Heart left ventricle (tissue), 16 donors: ENCODE results near the gene SOX6. TPM values are rescaled to one million over a fixed set of nuclear protein-coding genes. Genes with fewer than 3 reads are reported as not detected.
A peak's percentile ranks its signal among the peaks of the same experiment; 100 is the strongest.

Experiments
- ATAC-seq, 4 donors: fragments of 200-7000 bp; cut with Tn5 transposase; one replicate each; pipeline ENCODE4 v1.9.1; 2020 to 2022; ENCODE audit warnings: moderate library complexity in 4 of 4, mild to moderate bottlenecking in 3 of 4, moderate number of reproducible peaks in 1 of 4
- DNase-seq, 5 donors: peaks; one replicate each; pipeline ENCODE4 v3.0.0-alpha.2; 2020
- H3K27ac ChIP-seq, 12 donors: fragments of 200-600 bp; sonication (generic) in 4 of 12; one replicate each; pipeline versions ENCODE4 v1.5.0 to v1.8.0; 2016 to 2022; ENCODE audit warnings: mild to moderate bottlenecking in 2 of 12
- H3K27me3 ChIP-seq, 9 donors: fragments of 200-600 bp; sonication (generic) in 2 of 9; one replicate each; pipeline versions ENCODE4 v1.5.1 to v1.8.0; 2016 to 2022; ENCODE audit warnings: mild to moderate bottlenecking in 3 of 9
- H3K36me3 ChIP-seq, 9 donors: fragments of 200-600 bp; sonication (generic) in 2 of 9; one replicate each; pipeline versions ENCODE4 v1.5.0 to v1.8.0; 2018 to 2022; ENCODE audit warnings: mild to moderate bottlenecking in 2 of 9
- H3K4me1 ChIP-seq, 12 donors: fragments of 200-600 bp; sonication (generic) in 4 of 12; one replicate each; pipeline versions ENCODE4 v1.5.0 to v1.8.0; 2016 to 2022; ENCODE audit warnings: mild to moderate bottlenecking in 3 of 12
- H3K4me3 ChIP-seq, 12 donors: fragments of 200-600 bp; sonication (generic) in 4 of 12; one replicate each; pipeline versions ENCODE4 v1.5.0 to v1.8.0; 2017 to 2022; ENCODE audit warnings: mild to moderate bottlenecking in 9 of 12, moderate library complexity in 4 of 12
- H3K9me3 ChIP-seq, 12 donors: fragments of 200-600 bp; sonication (generic) in 4 of 12; one replicate each; pipeline versions ENCODE4 v1.5.0 to v1.8.0; 2016 to 2022; ENCODE audit warnings: mild to moderate bottlenecking in 1 of 12
- CTCF ChIP-seq, 12 donors: fragments of 200-600 bp; sonication (generic) in 4 of 12; IDR thresholded peaks; one replicate each; pipeline versions ENCODE4 v1.5.0 to v1.8.0; 2018 to 2022; ENCODE audit warnings: antibody characterized with exemption in 12 of 12, mild to moderate bottlenecking in 5 of 12
- POLR2A ChIP-seq, 2 donors: fragments of 450-650 bp; IDR thresholded peaks; one replicate each; pipeline ENCODE4 v1.6.1; 2017; ENCODE audit warnings: antibody characterized with exemption in 2 of 2, mild to moderate bottlenecking in 2 of 2, moderate library complexity in 2 of 2
- WGBS, 4 donors: extraction: QIAGEN DNeasy Blood & Tissue Kit in 2 of 4; methylation state at CpG; one replicate each; pipeline versions ENCODE4 v1.1.5 to v1.1.7; 2013 to 2018; 5-methylcytosine and 5-hydroxymethylcytosine counted together
- intact Hi-C, 10 donors: fragments of 100-400 bp; cut with DNase I; formaldehyde crosslinking; loops; one replicate each; pipeline versions ENCODE4 v1.11.1 to v1.14.2; 2022
- polyA plus RNA-seq, 2 donors: library from polyadenylated mRNA; stranded (reverse); fragments of 200-250 nt; gene quantifications; one replicate each; pipeline ENCODE4 v1.2.3, GENCODE V29; 2013
- total RNA-seq, 9 donors: library from RNA; depleted of rRNA in 2 of 9; stranded (reverse); fragments of >200 nt in 2 of 9; fragmentation: NEBNext Ultra II Directional in 3 of 9; extraction: Animal tissue kit (Norgen Biotek cat#: 25700) in 3 of 9; gene quantifications; one replicate each; pipeline versions ENCODE4 v1.1.0 to v1.2.4, GENCODE V29; 2016 to 2023
- donor health status: ischemic (EF 13 %, LVEDD 7.1; RV severe dilation, severe dysfunction).
- donor health status: healthy with polysubstance abuse.
- donor health status: DM: no; HTN: yes; CAD: no.
- donor health status: DM: no; HTN: no; CAD: no.
- donor health status: ischemic (EF 25% LVEDD 6.9; RV normal size, moderate dysfunction).
- donor health status: ischemic (EF 25% LVEDD 5.7; RV mildly dilated, moderate dysfunction).
- donor health status: healthy.
- donor health status: DM: yes; HTN: yes; CAD: no.
- donor health status: ischemic (EF 35%, LVEDD 5.7; RV mildly dilated, moderate dysfunction).
- donor health status: nonischemic (EF 11% LVEDD 7.7; RV severe dilation, severe dysfunction).
- donor health status: DM: yes; HTN: yes; CAD: no.
- donor health status: PGD.
- donor health status: ischemic (EF 29% LVEDD 5.4; RV normal size, mild dysfunction).
- donor health status: nonischemic (EF 23%, LVEDD 6.1; RV moderate dilation, normal function).

SOX6 gene
- total and polyA plus RNA-seq, 11 donors: 1.5 to 39.6 (median 15.6) TPM

GRCh38 chr11:15932417-15932816, 423.9 kb downstream of the SOX6 start:
- Histone ChIP-seq H3K4me3 (no peak overlapping the region), H3K9me3 (peaks cover 0 to 10% (median 0%) of the 10 kb centered on the region in 12 donors), H3K27me3 (no peaks in the 10 kb centered on the region), H3K4me1 (no peaks in the 10 kb centered on the region), H3K36me3 (no peaks in the 10 kb centered on the region), H3K27ac (no peak overlapping the region)
- intact Hi-C loops: no loop called here
- no peak for ATAC-seq
- TF ChIP-seq CTCF (IDR thresholded peaks at IDR 0.05) (no peak), POLR2A (IDR thresholded peaks at IDR 0.05) (no peak)
- 93 to 97% (median 95%) methylated on average over 3 of the region's 3 CpGs for WGBS, 4 donors
- no peak for DNase-seq

GRCh38 chr11:15931497-15931896, 424.8 kb downstream of the SOX6 start:
- Histone ChIP-seq H3K27ac (no peak overlapping the region), H3K4me1 (no peaks in the 10 kb centered on the region), H3K4me3 (no peak overlapping the region), H3K9me3 (peaks cover 0 to 10% (median 0%) of the 10 kb centered on the region in 12 donors), H3K27me3 (no peaks in the 10 kb centered on the region), H3K36me3 (no peaks in the 10 kb centered on the region)
- intact Hi-C loops: no loop called here
- TF ChIP-seq POLR2A (IDR thresholded peaks at IDR 0.05): no peak
- no peak for TF ChIP-seq CTCF (IDR thresholded peaks at IDR 0.05)
- ATAC-seq (no peak), DNase-seq (no peak)
- 95 to 98% (median 96%) methylated on average over 2 of the region's 2 CpGs for WGBS, 4 donors

DNA sequence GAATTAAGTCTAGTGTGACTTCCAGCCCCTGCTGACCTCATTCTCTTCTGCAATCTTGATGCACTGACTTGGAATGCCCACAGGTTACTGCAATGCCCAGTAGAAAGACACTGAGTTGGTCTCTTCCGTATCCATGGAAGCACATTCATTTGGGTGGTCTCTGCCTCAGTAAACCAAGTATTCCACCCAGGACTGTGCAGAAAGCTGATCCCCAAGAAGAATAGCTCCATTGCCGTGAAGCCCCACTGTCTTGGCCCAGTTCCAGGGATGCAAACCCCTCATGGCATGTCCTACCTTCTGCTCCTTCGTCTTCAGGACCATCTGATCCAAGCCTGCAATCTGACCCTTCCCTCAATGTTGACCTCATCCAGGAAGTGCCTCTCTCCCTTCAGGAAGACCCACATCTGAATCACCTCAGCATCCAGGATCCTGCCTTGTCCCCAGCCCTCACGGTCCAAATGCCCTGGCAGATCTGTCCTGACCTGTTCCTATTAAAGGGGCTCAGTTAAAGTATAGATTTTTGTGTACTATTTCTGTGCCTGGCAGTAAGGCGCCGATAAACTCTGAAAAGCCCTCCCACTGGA, 425.8 kb downstream of the SOX6 start:
- intact Hi-C loops: no loop called here
- Histone ChIP-seq H3K4me3 (no peak overlapping the region), H3K36me3 (no peaks in the 10 kb centered on the region), H3K27me3 (no peaks in the 10 kb centered on the region), H3K4me1 (no peaks in the 10 kb centered on the region), H3K27ac (no peak overlapping the region), H3K9me3 (peaks cover 0 to 10% (median 0%) of the 10 kb centered on the region in 12 donors)
- ATAC-seq: no peak
- whole genome bisulfite sequencing, 4 donors: 69 to 86% (median 78%) methylated on average over 6 of the region's 6 CpGs
- TF ChIP-seq CTCF (IDR thresholded peaks at IDR 0.05) (no peak), POLR2A (IDR thresholded peaks at IDR 0.05) (no peak)
- no peak for DNase-seq

DNA sequence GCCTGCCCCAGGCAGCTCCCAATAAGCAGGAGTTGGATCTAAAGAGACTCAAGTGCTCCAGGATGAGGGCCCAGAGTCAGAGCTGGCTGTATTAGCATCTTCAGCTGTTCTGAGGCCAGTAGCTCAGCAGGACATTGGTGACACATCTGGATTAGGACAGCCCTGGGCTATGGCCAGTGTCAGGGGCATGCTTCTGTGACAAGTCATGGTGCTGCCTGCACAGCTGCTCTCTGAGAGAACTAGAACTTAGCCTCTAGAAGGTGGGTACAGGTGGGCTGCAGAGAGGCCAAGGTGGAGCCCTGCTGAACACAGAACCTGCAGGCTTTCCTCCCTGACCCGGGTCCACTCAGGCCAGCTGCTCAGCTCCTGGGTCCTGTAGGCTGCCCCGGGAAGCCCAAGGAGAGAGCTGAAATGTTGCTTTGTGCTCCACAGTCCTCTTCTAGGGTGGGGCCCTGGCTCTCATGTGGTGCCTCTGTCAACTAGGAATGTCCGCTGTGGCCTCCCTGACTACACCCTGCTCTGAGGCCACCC, 426.9 kb downstream of the SOX6 start:
- Histone ChIP-seq H3K27me3 (no peaks in the 10 kb centered on the region), H3K9me3 (peaks cover 0 to 10% (median 0%) of the 10 kb centered on the region in 12 donors), H3K27ac (no peak overlapping the region), H3K36me3 (no peaks in the 10 kb centered on the region), H3K4me3 (no peak overlapping the region), H3K4me1 (no peaks in the 10 kb centered on the region)
- TF ChIP-seq CTCF (IDR thresholded peaks at IDR 0.05) (no peak), POLR2A (IDR thresholded peaks at IDR 0.05) (no peak)
- 93 to 100% (median 95%) methylated on average over 1 to 3 of the region's 3 CpGs for WGBS, 4 donors
- no peak for DNase-seq
- intact Hi-C loops: no loop called here
- peak in 1 of 4 donors; percentile 24 for ATAC-seq
